PC-3 (cell line): ENCODE results near the gene CAMTA1.

Experiments used
- EZH2phosphoT487 ChIP-seq: fragments of 300-600 bp; sonication (generic); IDR thresholded peaks from 2 replicates; pipeline ENCODE4 v1.6.1; 2018; ENCODE audit warnings: mild to moderate bottlenecking, antibody characterized with exemption, low read length, borderline replicate concordance
- TF ChIP-seq, protein P1 (sequence below): fragments of 300-600 bp; sonication (generic); conservative IDR thresholded peaks from 2 replicates; pipeline ENCODE4 v1.5.1; 2017; ENCODE audit warnings: antibody characterized with exemption, low read depth, mild to moderate bottlenecking, low read length

DNA sequence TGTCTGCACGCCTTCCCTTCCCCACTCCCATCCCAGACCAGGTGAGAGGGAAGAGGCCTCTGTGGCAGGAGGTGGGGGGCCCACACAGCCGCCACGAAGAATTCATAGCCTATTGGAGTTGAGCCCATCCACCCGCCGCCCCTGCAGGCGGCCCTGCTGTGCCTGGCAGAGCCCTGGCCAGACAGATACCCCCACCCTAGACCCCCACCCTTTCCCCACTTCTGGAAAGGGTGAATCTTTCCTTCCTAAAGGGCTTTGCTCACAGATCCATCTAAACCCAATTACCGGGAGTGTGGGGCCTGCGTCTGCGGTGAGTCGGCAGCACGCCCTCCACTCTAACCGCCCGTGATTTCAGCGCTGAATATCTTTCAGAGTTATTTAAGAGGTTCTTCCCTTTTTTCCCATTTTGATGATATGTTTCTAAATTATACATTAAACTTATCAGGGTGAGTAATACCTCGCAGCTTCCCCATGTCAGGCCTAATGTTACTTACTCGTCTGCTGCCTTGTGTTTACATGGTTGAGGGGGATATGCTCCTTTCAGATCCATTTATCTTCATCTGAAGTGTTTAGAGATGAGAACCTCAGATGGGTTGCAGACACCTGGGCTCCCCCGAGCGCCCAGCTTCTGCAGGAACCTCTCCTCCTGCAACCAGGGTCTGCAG lies 802.0 kb downstream of the CAMTA1 start:
- TF ChIP-seq EZH2phosphoT487, result no peak
- TF ChIP-seq, protein P1, sequence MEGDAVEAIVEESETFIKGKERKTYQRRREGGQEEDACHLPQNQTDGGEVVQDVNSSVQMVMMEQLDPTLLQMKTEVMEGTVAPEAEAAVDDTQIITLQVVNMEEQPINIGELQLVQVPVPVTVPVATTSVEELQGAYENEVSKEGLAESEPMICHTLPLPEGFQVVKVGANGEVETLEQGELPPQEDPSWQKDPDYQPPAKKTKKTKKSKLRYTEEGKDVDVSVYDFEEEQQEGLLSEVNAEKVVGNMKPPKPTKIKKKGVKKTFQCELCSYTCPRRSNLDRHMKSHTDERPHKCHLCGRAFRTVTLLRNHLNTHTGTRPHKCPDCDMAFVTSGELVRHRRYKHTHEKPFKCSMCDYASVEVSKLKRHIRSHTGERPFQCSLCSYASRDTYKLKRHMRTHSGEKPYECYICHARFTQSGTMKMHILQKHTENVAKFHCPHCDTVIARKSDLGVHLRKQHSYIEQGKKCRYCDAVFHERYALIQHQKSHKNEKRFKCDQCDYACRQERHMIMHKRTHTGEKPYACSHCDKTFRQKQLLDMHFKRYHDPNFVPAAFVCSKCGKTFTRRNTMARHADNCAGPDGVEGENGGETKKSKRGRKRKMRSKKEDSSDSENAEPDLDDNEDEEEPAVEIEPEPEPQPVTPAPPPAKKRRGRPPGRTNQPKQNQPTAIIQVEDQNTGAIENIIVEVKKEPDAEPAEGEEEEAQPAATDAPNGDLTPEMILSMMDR, result no peak
